SK-N-MC (cell line): ENCODE measurements around the gene RGS3.

Experiments used
- EZH2 ChIP-seq: fragments of 200-600 bp; sonication (generic); IDR thresholded peaks from one replicate; pipeline ENCODE4 v1.6.1; 2017; ENCODE audit warnings: antibody characterized with exemption
- FOXP2 ChIP-seq: optimal IDR thresholded peaks from 2 replicates; pipeline ENCODE3; 2011; ENCODE audit warnings: mild to moderate bottlenecking, moderate library complexity; ENCODE audit not compliant: insufficient read depth; ENCODE audit errors: extremely low read length, control extremely low read depth
- POLR2AphosphoS5 ChIP-seq: IDR thresholded peaks from 2 replicates; pipeline ENCODE4 v1.6.1; 2012; ENCODE audit warnings: mild to moderate bottlenecking, low read depth, low read length, borderline replicate concordance

DNA sequence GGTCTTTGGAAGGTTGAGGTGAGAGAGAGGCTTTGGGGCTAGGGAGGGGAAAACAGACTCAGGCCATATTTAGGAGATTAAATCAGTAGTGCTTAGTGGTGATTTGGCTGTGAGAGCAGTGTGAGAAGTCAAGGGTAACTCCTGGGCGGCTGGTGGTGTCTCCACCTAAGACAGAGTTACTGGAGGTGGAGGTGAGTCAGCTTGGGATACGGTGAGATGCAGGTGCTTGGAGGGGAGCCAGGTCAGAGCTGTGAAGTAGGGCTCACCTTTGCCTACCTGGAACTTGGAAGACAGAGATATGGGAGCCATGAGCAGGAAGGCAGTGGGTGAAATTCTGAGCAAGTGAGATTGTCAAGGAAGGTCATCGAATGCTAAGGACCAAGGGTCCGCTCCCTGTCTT, 24.5 kb downstream of the RGS3 start:
- TF ChIP-seq POLR2AphosphoS5 (no peak), EZH2 (no peak), FOXP2 (no peak)
